Right lung (tissue), 5 donors: ENCODE results near the gene DET1. TPM values are rescaled to one million over a fixed set of nuclear protein-coding genes. Genes with fewer than 3 reads are reported as not detected.
"Not testable (repeated sequence)": the region's sequence is repeated elsewhere in the genome, so short reads cannot be mapped to it uniquely, and the experiment has no call there.

Source experiments
- DNase-seq, 2 donors: peaks; one replicate each; pipeline ENCODE4 v3.0.0-alpha.2; 2013
- polyA plus RNA-seq, 5 donors: library from polyadenylated mRNA; unstranded; fragments of 120-200 nt; gene quantifications; one replicate each; pipeline versions ENCODE4 v1.2.1 to v1.2.3, GENCODE V29; 2013; ENCODE audit warnings: inconsistent platforms in 1 of 5, low replicate concordance in 1 of 5; ENCODE audit not compliant: insufficient read length in 5 of 5, insufficient read depth in 1 of 5

The DET1 gene
- polyA plus RNA-seq, 5 donors = 12.4 to 16.4 (median 16.0) TPM

DNA sequence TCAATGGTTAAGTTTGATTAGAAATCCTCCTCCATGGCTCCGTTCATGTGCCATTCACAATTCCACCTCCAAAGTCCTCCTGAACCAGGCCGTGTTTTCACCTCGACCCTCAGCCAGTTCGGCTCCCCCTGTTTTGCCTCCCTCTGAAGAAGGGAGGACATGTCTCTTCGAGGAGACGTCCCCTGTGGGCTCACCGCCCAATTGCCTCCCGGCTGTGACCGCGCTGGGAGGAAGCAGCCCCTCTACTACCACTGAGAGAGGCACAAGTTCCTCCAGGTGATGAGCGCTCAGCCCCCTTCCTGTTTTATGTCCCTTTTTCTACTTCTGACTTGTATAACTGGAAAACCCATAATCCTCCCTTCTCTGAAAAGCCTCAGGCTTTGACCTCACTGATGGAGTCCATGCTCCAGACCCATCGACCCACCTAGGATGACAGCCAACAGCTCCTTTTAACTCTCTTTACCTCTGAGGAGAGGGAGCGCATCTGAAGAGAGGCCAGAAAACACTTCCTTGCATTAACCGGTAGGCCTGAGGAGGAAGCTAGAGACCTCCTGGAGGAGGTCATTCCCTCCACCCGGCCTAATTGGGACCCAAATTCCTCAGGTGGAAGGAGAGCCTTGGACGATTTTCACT, 4.7 kb downstream of the DET1 start:
- no peak for DNase-seq

GRCh38 chr15:88541111-88541510, 5.4 kb downstream of the DET1 start:
- not testable (repeated sequence) for DNase-seq

- not testable (repeated sequence) for DNase-seq
These were observed 6.1 kb downstream of the DET1 start for GRCh38 chr15:88540350-88540749.

GRCh38 chr15:88539441-88539840, 7.0 kb downstream of the DET1 start:
- no peak for DNase-seq

GRCh38 chr15:88538972-88539371, 7.5 kb downstream of the DET1 start:
- peak in 1 of 2 donors; percentile 3 for DNase-seq

- no peak for DNase-seq
These were observed 8.7 kb downstream of the DET1 start for GRCh38 chr15:88537591-88538317.

DNA sequence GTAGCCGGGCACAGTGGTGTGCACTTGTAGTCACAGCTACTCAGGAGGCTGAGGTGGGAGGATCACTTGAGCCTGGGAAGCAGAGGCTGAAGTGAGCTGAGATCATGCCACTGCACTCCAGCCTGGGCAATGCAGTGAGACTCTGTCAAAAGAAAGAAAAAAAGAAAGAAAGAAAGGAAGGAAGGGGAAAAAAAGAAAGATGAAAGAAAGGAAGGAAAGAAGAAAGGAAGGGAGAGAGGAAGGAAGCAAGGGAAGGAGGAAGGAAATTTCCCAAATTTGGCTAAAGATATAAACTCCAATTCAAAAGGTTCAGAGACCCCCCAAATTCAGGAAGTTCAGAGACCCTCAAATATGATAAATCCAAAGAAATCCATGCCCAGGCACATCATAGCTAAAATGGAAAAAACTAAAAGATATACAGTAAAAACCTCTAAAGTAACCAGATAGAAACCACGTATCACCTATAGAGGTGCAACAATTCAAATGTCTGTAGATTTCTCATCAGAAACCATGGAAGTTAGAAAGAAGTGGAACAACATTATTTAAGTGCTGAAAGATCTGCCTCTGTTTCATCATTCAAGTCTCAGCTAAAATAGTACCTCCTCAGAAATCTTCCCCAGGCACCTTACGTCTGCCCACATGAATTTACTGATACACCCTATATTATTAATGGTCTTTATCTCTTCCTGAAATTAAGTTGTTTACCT, 10.7 kb downstream of the DET1 start:
- DNase-seq = no peak

DNA sequence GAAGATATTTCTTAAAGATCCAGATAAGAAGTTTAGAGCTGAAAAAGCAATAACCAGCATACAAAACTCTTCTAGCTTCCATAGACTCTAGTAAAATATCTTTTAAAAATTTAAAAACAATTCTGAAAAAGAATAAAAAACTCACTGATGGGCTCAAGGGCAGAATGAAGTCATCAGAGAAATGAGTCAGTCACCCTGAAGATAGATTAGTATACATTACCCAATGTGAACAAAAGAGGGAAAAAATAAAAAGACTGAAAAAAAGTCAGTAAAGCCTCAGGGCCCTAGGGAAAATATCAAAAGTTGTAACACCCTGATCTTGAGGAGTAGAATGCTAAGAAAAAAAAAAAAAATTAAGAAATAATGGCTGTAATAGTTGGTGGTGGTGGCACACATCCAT, 11.4 kb downstream of the DET1 start:
- DNase-seq = no peak

DNA sequence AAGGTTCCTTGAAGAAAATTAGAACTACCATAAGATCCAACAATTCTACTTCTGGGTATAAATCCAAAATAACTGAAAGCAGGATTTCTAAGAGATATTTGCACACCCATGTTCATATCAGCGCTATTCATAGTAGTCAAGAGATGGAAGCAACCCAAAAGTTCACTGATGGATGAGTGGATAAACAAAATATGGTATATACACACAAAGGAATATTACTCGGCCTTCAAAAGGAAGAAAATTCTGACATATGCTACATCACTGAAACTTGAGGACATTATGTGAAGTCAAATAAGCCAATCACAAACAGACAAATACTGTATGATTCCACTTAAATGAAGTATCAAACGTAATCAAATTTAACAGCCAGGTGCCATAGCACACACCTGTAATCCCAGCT, 13.1 kb downstream of the DET1 start:
- DNase-seq = no peak

DNA sequence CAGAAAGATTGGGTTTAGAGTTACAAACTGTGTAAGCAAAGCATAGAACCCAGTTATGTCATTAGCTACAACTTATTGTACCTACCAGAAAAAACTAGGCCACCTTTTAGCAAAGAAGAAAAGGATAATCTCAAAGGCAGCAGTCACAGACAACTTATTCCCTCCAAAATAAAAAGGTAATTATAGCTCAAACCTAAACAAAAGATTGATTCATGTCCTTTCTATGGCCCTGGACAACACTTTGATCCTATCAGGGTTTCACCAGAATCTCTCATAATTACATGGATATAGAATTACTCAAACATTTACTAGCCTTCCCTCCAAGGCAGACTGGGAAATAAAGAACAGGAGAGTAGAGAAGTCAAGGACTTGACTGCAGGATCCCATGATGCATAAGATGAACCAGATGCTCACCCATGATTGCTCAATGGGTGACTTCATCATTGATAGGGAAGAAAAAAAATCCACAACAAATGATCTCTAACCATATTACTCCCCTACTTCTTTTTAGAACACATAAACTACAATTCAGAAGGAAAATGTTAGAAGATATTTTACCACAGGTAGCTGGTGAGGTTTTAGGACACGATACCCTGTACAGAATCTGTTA, 17.4 kb downstream of the DET1 start:
- DNase-seq = no peak

DNA sequence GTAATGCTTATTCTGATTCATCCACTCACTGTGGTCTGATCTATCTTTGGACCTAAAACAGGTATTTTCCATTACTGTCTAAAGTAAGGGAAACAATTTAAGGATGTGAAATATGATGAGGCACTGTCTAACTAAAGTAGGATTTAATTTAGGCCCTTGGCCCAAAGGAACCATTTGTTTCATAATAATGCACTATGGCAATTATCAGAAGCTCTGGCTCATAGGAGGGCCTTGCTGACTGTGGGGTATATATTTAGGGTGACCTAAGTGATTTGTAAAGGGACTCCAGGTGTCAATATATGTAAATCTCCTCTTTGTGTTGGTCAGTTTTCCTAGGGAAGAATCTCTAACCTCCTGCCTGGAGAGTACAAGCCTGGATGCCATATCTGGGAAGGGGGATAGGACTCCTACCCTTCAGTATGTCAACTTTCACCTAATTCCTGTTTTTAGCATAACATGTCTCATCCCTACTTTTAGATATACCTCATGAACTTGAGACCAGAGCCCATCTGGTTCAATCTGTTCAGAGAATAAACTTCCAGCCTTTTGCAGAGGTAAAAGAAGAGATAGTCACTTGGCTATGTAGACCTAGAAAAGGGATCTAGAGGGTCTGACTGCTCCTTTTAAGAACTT, 20.1 kb downstream of the DET1 start:
- DNase-seq = no peak

DNA sequence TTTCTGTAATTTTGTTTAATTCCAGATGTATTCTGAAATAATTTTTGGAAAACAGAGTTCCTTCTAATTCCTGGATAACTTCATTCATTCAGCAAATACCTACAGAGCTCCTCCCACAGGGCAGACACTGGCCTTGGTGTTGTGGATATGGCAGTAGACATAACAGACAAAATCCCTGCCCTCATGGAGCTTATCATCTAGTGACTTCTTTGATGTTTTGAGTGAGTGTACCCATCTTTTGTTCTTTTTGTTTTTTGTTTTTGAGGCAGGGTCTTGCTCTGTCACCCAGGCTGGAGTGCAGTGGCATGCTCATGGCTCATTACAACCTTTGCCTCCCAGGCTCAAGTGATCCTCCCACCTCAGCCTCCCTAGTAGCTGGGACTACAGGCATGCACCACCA, 21.1 kb downstream of the DET1 start:
- no peak for DNase-seq

DNA sequence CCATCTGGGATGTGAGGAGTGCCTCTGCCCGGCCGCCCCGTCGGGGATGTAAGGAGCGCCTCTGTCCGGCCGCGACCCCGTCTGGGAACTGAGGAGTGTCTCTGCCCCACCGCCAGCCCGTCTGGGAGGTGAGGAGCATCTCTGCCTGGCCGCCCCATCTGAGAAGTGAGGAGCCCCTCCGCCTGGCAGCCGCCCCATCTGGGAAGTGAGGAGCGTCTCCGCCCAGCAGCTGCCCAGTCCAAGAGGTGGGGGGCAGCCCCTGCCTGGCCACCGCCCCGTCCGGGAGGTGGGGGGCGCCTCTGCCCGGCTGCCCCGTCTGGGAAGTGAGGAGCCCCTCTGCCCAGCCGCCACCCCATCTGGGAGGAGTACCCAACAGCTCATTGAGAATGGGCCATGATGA, 22.4 kb downstream of the DET1 start:
- DNase-seq = not testable (repeated sequence)

- no peak for DNase-seq
These were observed 27.6 kb downstream of the DET1 start for GRCh38 chr15:88518903-88519302.

DNA sequence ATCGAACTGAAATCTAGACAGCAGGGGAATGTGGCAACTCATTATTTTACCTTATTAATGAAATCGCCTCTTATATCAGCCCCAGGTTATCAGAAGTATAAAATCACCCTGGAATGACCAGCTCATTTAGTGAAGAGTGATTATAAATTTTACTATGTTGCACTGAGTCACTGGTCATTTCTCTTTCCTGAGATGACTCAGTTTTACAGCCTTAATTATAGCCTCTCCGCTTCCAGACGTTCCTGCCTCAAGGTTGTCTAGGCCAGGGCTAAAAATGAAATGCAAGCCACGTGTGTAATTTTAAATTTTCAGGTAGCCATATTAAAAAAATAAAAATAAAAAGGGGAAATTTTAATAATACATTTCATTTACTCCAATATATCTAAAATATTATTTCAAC, 33.3 kb downstream of the DET1 start:
- DNase-seq = no peak

- DNase-seq = no peak
These were observed 33.9 kb downstream of the DET1 start for GRCh38 chr15:88512601-88513000.

GRCh38 chr15:88512078-88512477, 34.4 kb downstream of the DET1 start:
- DNase-seq = no peak

DNA sequence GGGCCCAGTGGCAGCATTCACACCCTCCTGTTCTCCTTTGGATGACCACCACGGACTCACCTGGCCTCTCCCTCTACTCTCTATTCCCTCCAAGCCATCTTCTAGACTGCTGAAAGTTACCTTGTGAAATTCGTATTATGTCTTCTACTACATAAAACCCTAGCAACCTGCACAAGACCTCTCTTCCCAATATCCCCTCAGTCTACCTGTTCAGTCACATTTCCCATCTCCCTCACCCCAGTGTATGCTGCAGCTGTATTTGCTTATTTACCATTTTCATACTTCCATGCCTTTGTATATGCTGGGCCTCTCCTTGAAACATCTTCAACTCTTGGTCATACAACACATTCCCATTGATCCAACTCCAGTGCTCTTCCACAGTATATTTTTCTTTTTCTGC, 35.3 kb downstream of the DET1 start:
- no peak for DNase-seq

DNA sequence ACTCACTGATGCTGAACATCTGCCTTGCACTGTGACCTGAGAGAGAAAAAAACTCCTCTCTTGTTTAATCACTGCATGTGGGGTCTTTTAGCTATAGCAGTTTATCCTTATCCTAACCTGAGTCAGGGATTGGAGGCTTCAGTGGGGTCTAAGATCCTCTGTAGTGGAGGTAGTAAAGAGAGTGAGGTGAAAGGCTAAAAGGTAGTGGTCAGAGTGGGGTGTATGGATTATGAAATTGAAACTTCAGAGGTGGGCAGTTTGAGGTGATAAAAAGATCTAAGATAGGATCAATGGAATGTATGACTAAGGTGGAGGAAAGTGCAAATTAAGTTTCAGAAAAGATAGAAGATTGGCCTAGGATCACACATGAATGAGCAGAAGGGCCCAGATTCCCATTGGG, 36.5 kb downstream of the DET1 start:
- no peak for DNase-seq

DNA sequence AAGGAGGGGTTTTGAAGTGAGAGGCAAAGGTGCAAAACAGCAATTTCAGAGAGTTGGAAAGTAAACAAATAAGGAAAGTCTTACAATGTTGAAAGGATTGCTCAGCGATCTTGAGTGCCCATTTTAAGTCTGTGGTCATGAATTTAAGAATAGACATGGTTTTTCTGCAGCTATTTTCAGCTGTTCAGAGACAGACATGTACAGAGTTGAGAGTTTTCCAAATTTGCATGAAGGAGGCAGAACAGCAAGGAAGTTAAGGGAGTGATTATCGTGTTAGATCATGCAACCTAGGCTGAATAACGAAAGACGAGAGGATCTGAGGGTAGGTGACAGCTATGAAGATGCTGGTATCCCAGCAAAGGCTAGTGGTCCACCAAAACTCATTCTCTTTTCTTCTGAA, 37.2 kb downstream of the DET1 start:
- DNase-seq = no peak

DNA sequence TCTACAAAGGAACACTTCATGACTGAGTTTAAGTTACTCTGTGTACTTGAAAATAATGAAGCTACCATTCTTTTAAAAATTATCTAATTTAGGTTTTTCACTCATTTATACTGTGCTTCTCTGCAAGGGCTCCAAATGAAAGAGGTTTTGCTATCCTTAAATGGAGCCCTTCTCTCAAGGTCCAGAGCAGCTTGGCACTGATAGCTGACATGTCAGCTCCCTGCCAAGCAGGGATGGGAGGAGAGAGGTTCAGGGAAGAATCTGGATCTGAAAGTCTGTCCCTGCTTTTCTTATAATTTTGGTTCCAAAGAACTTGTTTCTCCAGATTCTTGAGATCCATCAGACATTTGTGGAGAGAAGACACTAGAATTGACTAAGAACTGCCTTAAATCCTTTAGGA, 39.9 kb downstream of the DET1 start:
- DNase-seq = no peak

GRCh38 chr15:88505721-88506120, 40.8 kb downstream of the DET1 start:
- no peak for DNase-seq
